Thoracic aorta (tissue), 2 donors: ENCODE results near the gene C21orf58. TPM values are rescaled to one million over a fixed set of nuclear protein-coding genes. Genes with fewer than 3 reads are reported as not detected.

Source experiments
- ATAC-seq: fragments of 150-250 bp; one replicate; pipeline ENCODE4 v1.8.0; 2017; ENCODE audit warnings: low read depth; ENCODE audit not compliant: insufficient number of reproducible peaks, low FRiP score
- DNase-seq: peaks from one replicate; pipeline ENCODE4 v3.0.0-alpha.2; 2020; ENCODE audit warnings: low spot score
- H3K27ac ChIP-seq, 2 donors: fragments of 200-600 bp; sonication (generic); 1 replicate in 1 of 2; 2 replicates in 1 of 2; pipeline ENCODE4 v1.5.1; 2016; ENCODE audit warnings: mild to moderate bottlenecking in 2 of 2, moderate library complexity in 2 of 2
- H3K27me3 ChIP-seq: fragments of 200-600 bp; sonication (generic); replicated peaks from 2 replicates; pipeline ENCODE4 v1.6.0; 2016; ENCODE audit warnings: mild to moderate bottlenecking; ENCODE audit not compliant: insufficient read depth
- H3K36me3 ChIP-seq: fragments of 200-600 bp; sonication (generic); one replicate; pipeline ENCODE4 v1.5.1; 2016
- H3K4me1 ChIP-seq, 2 donors: fragments of 200-600 bp; sonication (generic); 1 replicate in 1 of 2; 2 replicates in 1 of 2; pipeline versions ENCODE4 v1.5.1 to v1.6.0; 2016; ENCODE audit warnings: low read depth in 2 of 2, mild to moderate bottlenecking in 1 of 2; ENCODE audit not compliant: control insufficient read depth in 1 of 2
- H3K4me3 ChIP-seq: fragments of 200-600 bp; sonication (generic); 2 replicates; pipeline ENCODE4 v1.5.1; 2016; ENCODE audit warnings: mild to moderate bottlenecking
- H3K9me3 ChIP-seq: fragments of 200-600 bp; sonication (generic); 2 replicates; pipeline ENCODE4 v1.5.1; 2016
- total RNA-seq, 2 donors: library from RNA; depleted of rRNA; stranded (reverse); fragments of >200 nt; gene quantifications; one replicate each; pipeline versions ENCODE4 v1.1.0 to v1.2.3, GENCODE V29; 2016
- TF ChIP-seq, protein P1 (sequence below): fragments of 200-600 bp; sonication (generic); IDR thresholded peaks from one replicate; pipeline ENCODE4 v1.5.1; 2019; ENCODE audit warnings: antibody characterized with exemption

The C21orf58 gene
- total RNA-seq, 2 donors from 2014 or later = 0.81 to 3.2 TPM

DNA sequence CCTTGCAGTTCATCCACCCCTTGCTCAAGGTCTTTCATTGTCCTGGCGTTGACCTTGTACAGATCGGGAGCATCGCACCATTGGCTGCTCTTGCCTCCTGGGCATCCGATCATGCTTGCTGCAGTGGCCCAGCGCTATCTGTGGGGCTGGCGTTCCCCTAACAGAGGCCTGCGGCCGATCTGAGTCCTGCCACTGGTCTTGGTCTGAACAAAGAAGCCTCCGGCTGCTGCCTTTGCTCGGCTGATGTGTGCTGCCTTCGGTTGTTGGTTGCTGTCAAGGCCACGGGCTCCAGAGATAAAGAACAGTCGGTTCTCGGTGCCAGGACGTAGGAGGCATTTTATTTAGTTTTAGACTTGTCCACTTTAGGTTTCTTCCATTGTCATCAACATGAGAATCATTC is 39.3 kb upstream of the C21orf58 start:
- no peaks in the 10 kb centered on the region for H3K9me3 ChIP-seq
- no peaks in the 10 kb centered on the region for H3K27me3 ChIP-seq
- H3K27ac ChIP-seq = no peak overlapping the region
- no peaks in the 10 kb centered on the region for H3K4me1 ChIP-seq
- TF ChIP-seq, protein P1, sequence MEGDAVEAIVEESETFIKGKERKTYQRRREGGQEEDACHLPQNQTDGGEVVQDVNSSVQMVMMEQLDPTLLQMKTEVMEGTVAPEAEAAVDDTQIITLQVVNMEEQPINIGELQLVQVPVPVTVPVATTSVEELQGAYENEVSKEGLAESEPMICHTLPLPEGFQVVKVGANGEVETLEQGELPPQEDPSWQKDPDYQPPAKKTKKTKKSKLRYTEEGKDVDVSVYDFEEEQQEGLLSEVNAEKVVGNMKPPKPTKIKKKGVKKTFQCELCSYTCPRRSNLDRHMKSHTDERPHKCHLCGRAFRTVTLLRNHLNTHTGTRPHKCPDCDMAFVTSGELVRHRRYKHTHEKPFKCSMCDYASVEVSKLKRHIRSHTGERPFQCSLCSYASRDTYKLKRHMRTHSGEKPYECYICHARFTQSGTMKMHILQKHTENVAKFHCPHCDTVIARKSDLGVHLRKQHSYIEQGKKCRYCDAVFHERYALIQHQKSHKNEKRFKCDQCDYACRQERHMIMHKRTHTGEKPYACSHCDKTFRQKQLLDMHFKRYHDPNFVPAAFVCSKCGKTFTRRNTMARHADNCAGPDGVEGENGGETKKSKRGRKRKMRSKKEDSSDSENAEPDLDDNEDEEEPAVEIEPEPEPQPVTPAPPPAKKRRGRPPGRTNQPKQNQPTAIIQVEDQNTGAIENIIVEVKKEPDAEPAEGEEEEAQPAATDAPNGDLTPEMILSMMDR = no peak
- no peak overlapping the region for H3K4me3 ChIP-seq
- peaks cover 47% of the 10 kb centered on the region for H3K36me3 ChIP-seq
- DNase-seq (no peak), ATAC-seq (no peak)

DNA sequence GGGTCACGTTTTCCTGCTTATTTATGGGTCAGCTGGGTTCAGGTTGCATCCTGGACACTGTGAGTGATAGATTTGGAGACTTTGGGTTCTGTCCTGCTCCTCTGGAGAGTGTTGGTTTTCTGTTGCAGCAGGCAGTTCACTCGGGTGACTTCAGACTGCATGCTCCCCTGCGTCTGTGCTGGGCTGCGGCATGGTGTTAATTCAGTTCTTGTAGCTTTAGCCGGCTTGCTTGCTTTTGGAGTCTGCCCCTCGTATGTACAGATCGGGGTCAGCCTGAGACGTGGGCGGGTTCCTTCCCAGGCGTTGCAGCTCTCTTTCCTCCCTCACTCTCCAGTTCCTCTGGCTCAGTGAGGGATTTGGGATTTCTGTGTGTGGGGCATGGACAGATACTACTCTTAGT is 38.3 kb upstream of the C21orf58 start:
- peaks cover 37% of the 10 kb centered on the region for H3K36me3 ChIP-seq
- TF ChIP-seq, protein P1 = no peak

DNA sequence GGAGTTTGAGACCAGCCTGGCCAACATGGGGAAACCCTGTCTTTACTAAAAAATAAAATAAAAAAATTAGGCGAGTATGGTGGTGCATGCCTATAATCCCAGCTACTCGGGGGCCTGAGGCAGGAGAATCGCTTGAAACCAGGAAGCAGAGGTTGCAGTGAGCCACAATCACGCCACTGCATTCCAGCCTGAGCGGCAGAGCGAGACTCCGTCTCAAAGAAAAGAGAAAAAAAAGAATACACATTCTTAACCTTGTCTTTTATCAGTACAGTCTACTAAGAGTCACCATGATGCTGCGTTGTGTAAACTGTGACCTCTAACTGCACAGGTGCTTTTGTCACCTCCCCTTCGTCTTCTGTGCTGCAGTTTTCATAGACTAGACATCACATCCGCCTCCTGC is 37.5 kb upstream of the C21orf58 start:
- DNase-seq = no peak
- Histone ChIP-seq H3K9me3 (no peaks in the 10 kb centered on the region), H3K4me1 (no peaks in the 10 kb centered on the region), H3K27ac (no peak overlapping the region), H3K27me3 (no peaks in the 10 kb centered on the region), H3K4me3 (no peak overlapping the region), H3K36me3 (peaks cover 36% of the 10 kb centered on the region)
- TF ChIP-seq, protein P1 = no peak
- ATAC-seq = no peak

More for the DNA sequence above, 38.3 kb upstream of the C21orf58 start:
- DNase-seq (no peak), ATAC-seq (no peak)
- Histone ChIP-seq H3K9me3 (no peaks in the 10 kb centered on the region), H3K27me3 (no peaks in the 10 kb centered on the region), H3K4me1 (no peaks in the 10 kb centered on the region), H3K4me3 (no peak overlapping the region), H3K27ac (no peak overlapping the region)

DNA sequence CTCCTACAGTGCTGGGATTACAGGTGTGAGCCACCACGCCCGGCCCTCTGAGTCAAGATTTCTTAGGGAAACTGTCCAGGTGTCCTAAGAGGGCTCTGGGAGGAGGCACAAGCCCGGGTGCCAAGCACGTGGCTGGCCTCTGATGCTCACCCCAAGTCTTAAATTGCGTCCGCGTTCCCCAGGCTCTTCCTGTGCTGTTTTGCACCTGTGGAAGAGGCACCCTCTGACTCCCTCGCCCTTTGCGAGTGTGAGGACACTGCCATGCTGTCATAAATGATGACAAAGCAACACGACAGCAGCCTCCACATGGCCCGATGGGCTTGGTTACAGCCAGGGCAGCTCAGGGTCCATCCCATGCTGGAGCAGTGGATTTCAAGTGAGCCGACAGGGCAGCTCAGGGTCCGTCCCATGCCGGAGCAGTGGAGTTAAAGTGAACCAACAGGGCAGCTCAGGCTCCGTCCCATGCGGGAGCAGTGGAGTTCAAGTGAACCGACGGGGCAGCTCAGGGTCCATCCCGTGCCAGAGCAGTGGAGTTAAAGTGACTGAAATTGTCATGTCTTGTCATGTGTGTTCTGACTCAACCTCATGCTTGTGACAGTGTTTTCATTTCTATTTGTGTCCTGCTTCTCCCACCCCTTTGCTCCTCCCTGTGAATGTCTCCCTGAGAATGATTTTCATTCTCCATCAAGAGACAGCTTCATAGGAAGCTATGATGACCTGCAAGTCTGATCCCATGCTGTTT is 34.2 kb upstream of the C21orf58 start:
- DNase-seq (no peak), ATAC-seq (no peak)
- TF ChIP-seq, protein P1 = no peak
- Histone ChIP-seq H3K36me3 (peaks cover 45% of the 10 kb centered on the region), H3K27ac (no peak overlapping the region), H3K9me3 (no peaks in the 10 kb centered on the region), H3K4me3 (no peak overlapping the region), H3K4me1 (no peaks in the 10 kb centered on the region), H3K27me3 (no peaks in the 10 kb centered on the region)

DNA sequence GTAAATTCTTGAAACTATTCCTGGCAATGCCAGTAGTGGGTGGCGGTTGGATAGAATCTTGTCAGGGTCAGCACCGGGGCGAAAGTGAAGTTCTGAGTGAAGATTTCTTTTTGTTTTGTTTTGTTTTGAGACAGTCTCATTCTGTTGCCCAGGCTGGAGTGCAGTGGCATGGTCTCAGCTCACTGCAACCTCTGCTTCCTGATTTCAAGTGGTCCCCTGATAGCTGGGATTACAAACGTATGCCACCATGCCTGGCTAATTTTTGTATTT is 33.6 kb upstream of the C21orf58 start:
- DNase-seq (no peak), ATAC-seq (no peak)
- TF ChIP-seq, protein P1 = no peak
- Histone ChIP-seq H3K9me3 (no peaks in the 10 kb centered on the region), H3K36me3 (peaks cover 49% of the 10 kb centered on the region), H3K27me3 (no peaks in the 10 kb centered on the region), H3K27ac (no peak overlapping the region), H3K4me3 (no peak overlapping the region), H3K4me1 (no peaks in the 10 kb centered on the region)
